ENCODE data around the gene DTHD1. TPM values are rescaled to one million over a fixed set of nuclear protein-coding genes. Genes with fewer than 3 reads are reported as not detected.

The DTHD1 gene
- total RNA-seq, 1 donor from 2014 or later, result not detected

GRCh38 chr4:36329228-36329627 lies 47.8 kb downstream of the DTHD1 start:
- Mint-ChIP-seq H3K36me3 (no peaks in the 10 kb centered on the region), H3K27ac (no peak overlapping the region), H3K27me3 (ENCODE audit: low read depth) (no peaks in the 10 kb centered on the region), H3K4me1 (peaks cover 2% of the 10 kb centered on the region), H3K4me3 (no peak overlapping the region), H3K9me3 (no peaks in the 10 kb centered on the region)
- TF ChIP-seq CTCF (IDR thresholded peaks at IDR 0.05; ENCODE audit: unreplicated experiment), result no peak
- no peak for DNase-seq (ENCODE audit: low spot score in 2 of 2, unreplicated experiment in 2 of 2)

GRCh38 chr4:36330796-36331195 lies 49.4 kb downstream of the DTHD1 start:
- no peak for DNase-seq (ENCODE audit: low spot score in 2 of 2, unreplicated experiment in 2 of 2)
- TF ChIP-seq CTCF (IDR thresholded peaks at IDR 0.05; ENCODE audit: unreplicated experiment), result no peak
- no peaks in the 10 kb centered on the region for H3K27me3 Mint-ChIP-seq (ENCODE audit: low read depth)
- no peaks in the 10 kb centered on the region for H3K9me3 Mint-ChIP-seq
- peaks cover 2% of the 10 kb centered on the region for H3K4me1 Mint-ChIP-seq
- no peaks in the 10 kb centered on the region for H3K36me3 Mint-ChIP-seq
- H3K4me3 Mint-ChIP-seq, result no peak overlapping the region
- no peak overlapping the region for H3K27ac Mint-ChIP-seq

GRCh38 chr4:36332023-36332781 lies 50.8 kb downstream of the DTHD1 start:
- Mint-ChIP-seq H3K9me3 (no peaks in the 10 kb centered on the region), H3K4me3 (no peak overlapping the region), H3K27me3 (ENCODE audit: low read depth) (peaks cover 2% of the 10 kb centered on the region), H3K4me1 (peaks cover 11% of the 10 kb centered on the region), H3K27ac (no peak overlapping the region), H3K36me3 (no peaks in the 10 kb centered on the region)
- no peak for DNase-seq (ENCODE audit: low spot score in 2 of 2, unreplicated experiment in 2 of 2)
- no peak for TF ChIP-seq CTCF (IDR thresholded peaks at IDR 0.05; ENCODE audit: unreplicated experiment)

GRCh38 chr4:36332782-36333131 lies 51.3 kb downstream of the DTHD1 start:
- DNase-seq (ENCODE audit: low spot score in 2 of 2, unreplicated experiment in 2 of 2), result no peak
- H3K4me3 Mint-ChIP-seq, result no peak overlapping the region
- peaks cover 2% of the 10 kb centered on the region for H3K27me3 Mint-ChIP-seq (ENCODE audit: low read depth)
- H3K36me3 Mint-ChIP-seq, result no peaks in the 10 kb centered on the region
- H3K4me1 Mint-ChIP-seq, result peaks cover 9% of the 10 kb centered on the region
- no peak overlapping the region for H3K27ac Mint-ChIP-seq
- TF ChIP-seq CTCF (IDR thresholded peaks at IDR 0.05; ENCODE audit: unreplicated experiment), result no peak
- H3K9me3 Mint-ChIP-seq, result no peaks in the 10 kb centered on the region

- Mint-ChIP-seq H3K27me3 (ENCODE audit: low read depth) (peaks cover 2% of the 10 kb centered on the region), H3K4me1 (peaks cover 9% of the 10 kb centered on the region), H3K36me3 (no peaks in the 10 kb centered on the region), H3K27ac (no peak overlapping the region), H3K9me3 (no peaks in the 10 kb centered on the region), H3K4me3 (no peak overlapping the region)
- DNase-seq (ENCODE audit: low spot score in 2 of 2, unreplicated experiment in 2 of 2), result no peak
- no peak for TF ChIP-seq CTCF (IDR thresholded peaks at IDR 0.05; ENCODE audit: unreplicated experiment)
Measured at GRCh38 chr4:36333303-36333877, 52.0 kb downstream of the DTHD1 start.

Measured in mesothelial cell of epicardium (in vitro differentiated cells).